GM18951 (cell line): ENCODE data around the gene NQO1.
A peak's percentile ranks its signal among the peaks of the same experiment; 100 is the strongest.
"Not testable (repeated sequence)": the region's sequence is repeated elsewhere in the genome, so short reads cannot be mapped to it uniquely, and the experiment has no call there.

Experiments used
- POLR2A ChIP-seq: IDR thresholded peaks from 4 replicates; pipeline ENCODE4 v1.6.1; 2011; ENCODE audit warnings: mild to moderate bottlenecking; ENCODE audit not compliant: insufficient read length, insufficient read depth; ENCODE audit errors: extremely low read depth
- in situ Hi-C: fragments of 300-500 bp; cut with MboI; formaldehyde crosslinking; loops from one replicate; pipeline ENCODE4 v1.12.0; 2022; ENCODE audit warnings: low sequenced_read_pairs, mixed read lengths, inconsistent platforms; ENCODE audit not compliant: unreplicated experiment

Gene NQO1

DNA sequence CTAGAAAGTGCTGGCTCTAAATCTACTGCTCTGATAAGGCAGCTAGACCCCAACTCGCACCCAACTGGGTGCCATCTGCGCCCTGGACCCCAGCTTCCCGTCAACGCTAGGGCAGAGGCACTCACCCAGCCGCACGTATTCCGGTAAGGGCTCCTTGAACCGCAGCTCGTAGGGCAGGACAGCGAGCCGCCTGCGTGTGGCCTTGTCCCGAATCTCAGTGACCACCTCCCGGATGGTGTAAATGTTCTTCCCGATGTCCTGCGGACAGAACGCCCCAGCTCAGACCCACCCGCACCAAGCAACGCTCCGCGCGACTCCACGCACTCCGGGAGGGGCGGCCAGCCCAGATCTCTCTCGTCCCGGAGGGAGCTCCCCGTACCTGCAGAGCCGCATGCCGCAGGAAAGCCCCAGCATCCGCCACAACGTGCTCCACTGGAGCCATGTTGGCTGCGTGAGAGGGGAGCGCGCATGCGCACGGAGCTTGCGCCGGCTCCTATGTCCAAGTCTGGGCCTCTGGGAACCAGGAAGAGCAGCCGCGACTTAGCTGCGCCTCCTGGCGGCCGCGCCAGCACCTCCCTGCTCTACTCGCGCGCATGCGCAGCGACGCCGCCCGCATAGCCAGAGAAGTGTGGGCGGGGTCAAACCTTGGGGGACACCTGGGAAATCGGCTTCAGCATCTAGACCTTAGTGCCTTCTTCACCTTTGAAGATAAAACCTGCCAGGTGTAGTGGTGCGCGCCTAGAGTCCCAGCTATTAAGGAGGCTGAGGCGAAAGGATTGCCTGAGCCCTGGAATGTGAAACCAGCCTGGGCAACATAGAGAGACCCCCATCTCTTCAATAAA, 28.3 kb upstream of the NQO1 start, which contains the start of gene NOB1:
TSS of gene NOB1 (minus strand) at position 458 of the 842 bp plus-strand sequence. CDS start at position 442, 16 bp downstream.
- peak; percentile 98 for TF ChIP-seq POLR2A
- in situ Hi-C loops: no loop called here

DNA sequence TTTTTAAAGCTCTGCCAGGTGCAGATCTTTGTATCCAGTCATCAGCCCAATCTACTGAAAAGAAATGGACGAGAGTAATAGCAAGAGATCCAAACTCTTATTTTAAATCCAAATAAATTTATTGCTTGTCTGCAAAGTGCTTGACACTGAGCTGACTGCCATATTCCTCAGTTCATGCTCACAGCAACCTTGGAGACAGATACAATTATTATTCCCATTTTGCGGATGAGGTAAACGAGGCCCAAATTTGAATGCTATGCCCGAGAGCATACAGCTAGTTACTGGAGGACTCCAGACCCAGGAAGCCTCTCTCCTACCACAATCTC, 27.7 kb upstream of the NQO1 start:
- no peak for TF ChIP-seq POLR2A
- in situ Hi-C loops: no loop called here

DNA sequence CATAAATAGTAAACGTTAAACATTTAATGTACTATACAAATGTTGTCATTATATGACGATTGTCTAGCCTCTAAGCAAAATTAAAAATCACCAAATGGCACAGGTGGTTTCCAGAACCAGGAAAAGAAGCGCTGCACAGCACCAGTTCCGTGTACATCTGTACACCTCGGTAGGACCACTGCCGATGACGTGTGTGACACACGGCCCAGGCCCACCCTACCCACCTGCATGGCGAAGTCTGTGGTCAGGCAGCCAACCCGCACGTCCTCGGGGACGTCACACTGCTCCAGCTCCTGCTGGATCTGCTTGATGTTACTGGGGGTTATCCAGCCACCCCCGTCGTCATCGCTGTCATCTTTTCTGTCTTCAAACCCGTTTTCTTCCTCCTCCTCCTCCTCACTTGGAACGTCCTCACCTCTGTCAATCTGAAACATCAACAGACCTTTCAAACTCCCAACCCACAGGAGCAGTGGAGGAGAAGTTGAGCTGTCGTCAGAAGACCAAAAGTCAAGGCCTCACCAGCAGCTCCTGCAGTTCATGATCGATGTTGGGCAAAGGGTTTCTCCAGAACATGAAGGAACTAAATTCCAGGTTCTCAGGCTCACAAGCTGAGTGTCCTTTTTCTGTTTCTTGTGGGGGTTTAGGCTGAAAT, 22.5 kb upstream of the NQO1 start:
- in situ Hi-C loops: no loop called here
- no peak for TF ChIP-seq POLR2A

DNA sequence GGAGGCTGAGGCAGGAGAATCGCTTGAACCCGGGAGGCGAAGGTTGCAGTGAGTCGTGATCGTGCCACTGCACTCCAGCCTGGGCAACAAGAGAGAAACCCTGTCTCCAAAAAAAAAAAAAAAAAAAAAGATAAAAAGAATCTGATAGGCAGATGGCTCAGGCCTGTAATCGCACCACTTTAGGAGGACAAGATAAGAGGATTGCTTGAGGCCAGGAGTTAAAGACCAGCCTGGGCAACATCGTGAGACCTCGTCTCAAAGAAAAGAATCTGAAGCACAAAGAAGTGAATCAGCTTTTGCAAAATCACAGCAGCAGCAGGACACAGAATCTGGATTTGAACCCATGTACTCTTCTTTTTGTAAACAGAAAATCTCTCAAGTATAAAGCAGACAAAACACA, 20.8 kb upstream of the NQO1 start:
- TF ChIP-seq POLR2A: no peak
- in situ Hi-C loops: no loop called here

DNA sequence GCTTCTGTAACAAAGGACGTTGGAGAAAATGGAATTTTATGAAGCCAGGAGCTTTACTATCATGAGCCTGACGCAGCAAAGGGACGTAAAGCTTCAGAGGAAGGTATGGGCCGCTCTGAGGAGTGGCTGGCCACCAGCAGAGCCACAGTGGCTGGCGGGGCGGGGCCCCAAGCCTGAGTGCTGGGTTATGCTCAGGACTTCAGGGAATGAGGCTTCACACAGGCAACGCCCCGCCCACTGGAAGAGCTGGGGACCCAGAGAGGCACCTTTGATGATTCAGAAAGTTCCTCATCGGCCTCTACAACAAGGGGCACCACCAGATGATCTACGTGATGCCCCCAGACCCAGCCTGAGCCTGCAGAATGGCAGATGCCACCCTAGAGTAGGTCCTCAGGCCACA, 19.6 kb upstream of the NQO1 start:
- in situ Hi-C loops: no loop called here
- no peak for TF ChIP-seq POLR2A

DNA sequence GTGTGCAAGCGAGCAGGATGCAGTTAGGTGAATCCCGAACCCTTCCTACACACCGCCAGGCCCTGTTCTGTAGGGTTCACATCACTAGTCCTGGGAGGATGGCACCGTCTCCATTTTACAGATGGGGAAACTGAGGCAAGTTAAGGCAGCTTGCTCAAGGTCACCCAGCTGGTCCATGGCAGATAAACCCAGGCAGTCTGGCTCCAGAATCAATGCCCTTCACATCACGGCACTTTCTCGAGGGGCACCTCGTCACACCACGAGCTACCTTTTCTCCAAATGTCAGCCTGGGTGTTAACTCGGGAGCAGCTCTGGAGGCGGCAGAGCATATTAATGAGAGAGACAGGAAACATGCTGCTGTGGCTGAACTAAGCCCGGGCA, 18.9 kb upstream of the NQO1 start:
- TF ChIP-seq POLR2A: peak; percentile 23
- in situ Hi-C loops: no loop called here

DNA sequence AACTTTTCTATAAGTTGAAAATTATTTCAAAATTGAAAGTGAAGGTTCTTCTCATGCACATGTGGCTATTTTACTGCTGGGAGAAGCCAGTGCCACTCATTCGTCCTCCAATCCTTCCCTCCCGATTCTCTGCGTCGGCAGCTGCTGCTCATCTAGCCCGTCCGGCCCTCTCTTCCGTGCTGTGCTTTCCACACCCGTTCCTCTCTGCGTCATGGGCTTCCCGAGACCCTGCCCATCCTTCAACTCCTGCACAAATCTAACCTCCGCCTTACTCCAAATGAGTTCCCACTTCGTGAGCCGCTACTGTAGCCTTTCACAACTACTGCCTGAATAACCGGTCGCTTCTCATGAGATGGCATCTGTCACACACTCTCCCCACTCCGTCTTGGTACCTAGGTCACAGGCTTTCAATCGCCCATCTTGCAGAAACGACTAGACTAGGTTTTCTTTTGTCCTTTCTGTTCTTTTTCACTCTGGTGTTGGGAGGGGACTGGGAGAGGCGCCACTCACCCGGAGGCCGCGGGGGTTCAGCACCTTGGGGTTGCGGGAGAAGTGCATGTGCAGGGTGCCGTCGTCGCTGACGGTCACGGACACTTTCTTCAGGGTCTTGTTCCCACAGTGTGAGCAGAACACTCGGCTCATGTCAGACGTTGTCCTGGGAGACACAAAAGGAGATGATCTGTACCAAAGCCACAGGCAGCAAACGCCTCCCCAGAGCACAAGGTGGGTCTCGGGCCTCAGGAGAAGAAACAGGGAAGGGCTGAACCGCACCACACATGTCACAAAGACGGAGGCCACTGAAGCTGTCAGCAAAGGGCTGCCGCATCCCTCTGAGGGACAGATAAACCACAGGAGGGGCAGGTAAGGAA, 18.2 kb upstream of the NQO1 start:
- no peak for TF ChIP-seq POLR2A
- in situ Hi-C loops: no loop called here

DNA sequence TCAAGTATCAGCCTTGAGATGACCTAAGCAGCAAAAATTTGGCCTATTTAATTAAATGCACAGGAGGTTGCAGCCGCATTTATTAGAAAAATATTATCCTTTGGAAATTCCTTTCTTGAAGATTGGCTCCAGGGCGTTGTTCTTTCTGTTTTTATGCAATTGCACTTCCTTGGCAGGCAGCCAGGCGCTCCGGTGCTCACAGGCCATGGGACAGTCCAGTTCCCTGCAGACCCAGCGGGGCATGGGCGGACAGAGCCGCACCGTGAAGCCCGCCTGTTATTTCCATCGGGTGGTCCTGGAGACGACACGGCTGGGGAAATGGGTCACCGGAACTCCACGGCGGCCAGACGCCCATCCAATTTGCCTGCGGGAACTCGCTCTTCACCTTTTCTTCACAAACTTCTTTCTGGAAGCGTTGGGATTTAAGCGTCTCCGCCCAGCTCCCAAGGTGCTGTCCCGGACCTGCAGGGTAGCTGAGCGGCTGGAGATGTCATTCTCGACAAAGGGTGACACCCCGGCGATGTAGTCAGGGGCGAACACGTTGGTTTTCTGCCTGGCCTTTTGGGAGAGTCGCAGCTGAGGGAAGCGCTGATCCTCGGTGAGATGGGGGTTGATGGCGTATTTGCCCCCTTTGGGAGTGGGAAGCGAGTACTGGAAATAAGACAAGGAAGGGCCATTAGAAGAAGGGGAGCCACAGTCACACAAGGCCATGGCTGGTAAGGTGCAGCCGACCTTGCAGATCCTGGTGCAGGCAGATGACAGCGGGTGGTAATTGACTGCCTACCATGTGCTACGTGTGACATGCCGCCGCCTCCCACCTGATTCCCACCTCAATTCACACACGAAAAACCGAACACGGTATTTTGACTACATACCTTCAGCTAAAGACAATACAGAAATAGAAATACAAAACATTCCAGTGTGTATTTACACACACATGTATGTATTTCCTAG, 15.9 kb upstream of the NQO1 start:
- no peak for TF ChIP-seq POLR2A

DNA sequence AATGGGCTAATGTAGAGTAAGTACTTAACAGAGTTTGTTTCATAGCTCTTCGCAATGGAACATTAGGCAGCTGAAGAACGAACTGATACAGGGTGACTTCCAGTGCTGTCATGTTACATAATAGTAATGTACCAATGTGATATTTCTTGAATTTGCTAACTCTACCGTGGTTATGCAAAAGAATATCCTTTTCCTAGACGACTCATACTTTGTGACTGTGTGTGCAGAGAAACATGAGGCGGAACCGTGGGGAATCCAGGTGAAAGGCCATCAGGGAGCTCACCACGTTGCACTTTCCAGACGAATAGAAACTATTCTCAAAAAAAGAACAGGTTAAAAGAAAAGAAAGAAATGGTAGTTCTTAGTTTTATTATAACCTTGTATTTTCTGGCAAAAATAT, 15.2 kb upstream of the NQO1 start:
- in situ Hi-C loops: no loop called here
- no peak for TF ChIP-seq POLR2A

More for the DNA sequence above, 15.9 kb upstream of the NQO1 start:
- in situ Hi-C loops: no loop called here

DNA sequence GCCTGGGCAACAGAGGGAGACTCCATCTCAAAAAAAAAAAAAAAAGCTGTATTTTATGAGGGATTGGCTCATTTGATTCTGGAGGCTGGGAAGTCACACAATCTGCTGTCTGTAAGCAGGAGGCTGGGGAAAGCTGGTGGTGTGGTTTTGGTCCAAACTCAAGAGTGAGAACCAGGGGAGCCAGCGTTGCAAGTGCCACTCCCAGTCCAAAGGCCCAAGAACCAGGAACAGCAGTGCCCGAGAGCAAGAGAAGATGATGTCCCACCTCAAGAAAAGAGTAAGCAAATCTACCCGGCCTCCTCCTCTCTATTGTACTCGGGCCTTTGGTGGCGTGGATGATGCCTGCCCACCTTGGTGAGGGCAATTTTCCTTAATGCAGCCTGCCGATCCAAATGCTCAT, 5.7 kb upstream of the NQO1 start:
- no peak for TF ChIP-seq POLR2A
- in situ Hi-C loops: no loop called here

DNA sequence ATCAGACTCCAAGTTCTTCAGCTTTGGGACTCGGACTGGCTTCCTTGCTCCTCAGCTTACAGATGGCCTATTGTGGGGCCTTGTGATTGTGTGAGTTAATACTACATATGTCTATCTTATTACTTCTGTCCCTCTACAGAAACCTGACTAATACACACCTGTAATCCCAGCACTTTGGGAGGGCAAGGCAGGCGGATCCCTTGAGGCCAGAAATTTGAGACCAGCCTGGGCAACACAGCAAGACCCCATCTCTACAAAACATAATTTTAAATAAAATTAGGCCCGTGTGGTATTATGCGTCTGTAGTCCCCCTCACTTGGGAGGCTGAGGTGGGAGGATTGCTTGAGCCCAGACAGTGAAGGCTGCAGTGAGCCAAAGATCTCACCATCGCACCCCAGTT, 4.9 kb upstream of the NQO1 start:
- in situ Hi-C loops: not testable (repeated sequence)

DNA sequence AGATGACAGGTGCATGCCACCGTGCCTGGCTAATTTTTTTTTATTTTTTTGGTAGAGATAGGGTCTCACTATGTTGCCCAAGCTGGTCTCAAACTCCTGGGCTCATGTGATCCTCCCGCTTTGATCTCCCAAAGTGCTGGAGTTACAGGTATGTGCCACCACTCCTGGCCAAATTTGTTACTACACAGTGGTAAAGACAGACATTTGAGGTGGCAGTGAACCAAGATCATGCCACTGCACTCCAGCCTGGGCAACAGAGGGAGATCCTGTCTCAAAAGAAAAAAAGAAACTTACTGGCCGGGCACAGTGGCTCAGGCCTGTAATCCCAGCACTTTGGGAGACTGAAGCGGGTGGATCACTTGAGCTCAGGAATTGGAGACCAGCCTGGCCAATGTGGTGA, 2.7 kb upstream of the NQO1 start:
- in situ Hi-C loops: not testable (repeated sequence)

DNA sequence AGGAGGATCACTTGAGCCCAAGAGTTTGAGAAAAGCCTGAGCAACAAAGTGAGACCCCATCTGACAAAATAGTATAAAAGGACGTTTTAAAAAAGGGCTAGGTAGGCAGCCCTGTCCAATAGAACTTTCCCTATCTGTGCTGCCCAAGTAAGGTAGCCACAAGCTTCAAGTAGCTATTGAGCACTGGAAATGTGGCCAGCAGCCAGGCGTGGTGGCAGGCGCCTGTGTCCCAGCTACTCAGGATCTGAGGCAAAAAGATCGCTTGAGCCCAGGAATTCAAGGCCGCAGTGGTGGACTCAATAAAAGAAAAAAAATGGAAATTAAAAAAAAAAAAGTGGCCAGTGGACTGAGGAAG, 1.5 kb upstream of the NQO1 start:
- no peak for TF ChIP-seq POLR2A
- in situ Hi-C loops: no loop called here
